Measurements from ENCODE around the gene CEP170B. TPM values are rescaled to one million over a fixed set of nuclear protein-coding genes. Genes with fewer than 3 reads are reported as not detected.
"Not testable (repeated sequence)": the region's sequence is repeated elsewhere in the genome, so short reads cannot be mapped to it uniquely, and the experiment has no call there.

CEP170B gene
- total RNA-seq, 1 donor from 2014 or later: 28.1 TPM

- no peak for ATAC-seq
Measured at GRCh38 chr14:104891664-104892530, 26.8 kb downstream of the CEP170B start.

GRCh38 chr14:104892531-104893434, 27.7 kb downstream of the CEP170B start:
- no peak for ATAC-seq

GRCh38 chr14:104893435-104894207, 28.6 kb downstream of the CEP170B start:
- ATAC-seq: no peak

DNA sequence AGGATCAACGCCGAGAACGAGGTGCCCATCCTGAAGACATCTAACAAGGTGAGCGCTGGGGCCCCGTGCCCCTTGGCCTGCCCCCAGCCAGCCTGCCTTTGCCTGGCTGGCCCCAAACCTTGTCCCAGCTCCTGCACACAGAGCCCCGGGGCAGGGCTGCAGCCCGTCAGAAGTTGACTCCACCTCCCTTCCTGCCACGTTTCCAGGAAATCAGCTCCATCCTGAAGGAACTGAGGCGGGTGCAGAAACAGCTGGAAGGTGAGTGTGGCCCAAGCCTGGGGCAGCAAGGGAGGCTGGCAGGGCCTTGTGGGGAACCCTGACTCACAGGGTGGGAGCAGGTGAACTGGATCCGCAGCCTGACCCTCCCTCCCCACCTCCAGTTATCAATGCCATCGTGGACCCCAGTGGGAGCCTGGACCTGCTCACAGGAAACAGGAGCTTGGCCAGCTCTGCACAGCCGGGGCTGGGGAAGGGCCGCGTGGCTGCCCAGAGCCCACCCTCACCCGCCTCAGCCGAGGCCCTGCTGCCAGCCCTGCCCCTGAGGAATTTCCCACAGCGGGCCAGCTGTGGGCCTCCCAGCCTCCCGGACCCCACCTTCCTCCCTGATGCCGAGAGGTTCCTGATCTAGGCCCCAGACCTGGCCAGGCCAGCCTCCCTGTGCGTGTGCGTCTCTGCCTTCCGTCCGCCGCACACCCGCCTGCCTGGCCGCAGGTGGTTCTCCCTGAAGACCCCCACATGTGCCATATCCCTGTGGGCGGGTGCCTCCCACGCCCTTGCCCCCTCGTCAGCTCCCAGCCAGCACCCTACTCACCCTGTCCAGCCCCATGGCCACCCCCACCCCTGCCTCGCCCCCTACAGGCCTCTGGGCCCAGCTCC, 29.5 kb downstream of the CEP170B start:
- ATAC-seq: no peak

DNA sequence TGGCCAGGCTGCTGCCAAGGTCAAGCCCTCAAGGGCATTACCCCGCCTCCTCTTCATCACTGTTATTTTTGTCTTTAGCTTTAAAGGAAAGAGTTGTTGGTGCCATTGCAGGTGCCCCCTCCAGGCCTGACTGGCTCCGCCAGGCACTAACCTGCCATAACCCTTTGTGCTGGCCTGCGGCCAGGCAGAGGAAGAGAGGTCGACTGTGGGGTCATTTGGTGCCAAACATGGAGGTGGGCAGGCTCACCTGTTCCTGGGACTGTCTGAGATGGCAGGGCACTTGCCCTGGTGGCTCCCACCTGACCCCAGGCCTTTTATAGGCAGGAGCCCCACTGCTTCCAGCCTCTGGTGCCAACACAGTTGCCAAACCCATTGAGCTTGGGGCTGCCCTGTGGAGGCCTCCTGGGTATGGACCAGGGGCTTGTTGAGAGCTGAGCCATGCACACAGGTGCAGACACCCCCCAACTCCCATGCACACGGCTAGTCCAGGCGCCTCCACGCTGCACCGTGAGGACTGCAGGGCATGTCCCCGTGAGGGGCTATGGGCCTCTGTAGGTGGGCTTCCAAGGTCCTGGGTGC, 30.2 kb downstream of the CEP170B start:
- ATAC-seq: no peak

DNA sequence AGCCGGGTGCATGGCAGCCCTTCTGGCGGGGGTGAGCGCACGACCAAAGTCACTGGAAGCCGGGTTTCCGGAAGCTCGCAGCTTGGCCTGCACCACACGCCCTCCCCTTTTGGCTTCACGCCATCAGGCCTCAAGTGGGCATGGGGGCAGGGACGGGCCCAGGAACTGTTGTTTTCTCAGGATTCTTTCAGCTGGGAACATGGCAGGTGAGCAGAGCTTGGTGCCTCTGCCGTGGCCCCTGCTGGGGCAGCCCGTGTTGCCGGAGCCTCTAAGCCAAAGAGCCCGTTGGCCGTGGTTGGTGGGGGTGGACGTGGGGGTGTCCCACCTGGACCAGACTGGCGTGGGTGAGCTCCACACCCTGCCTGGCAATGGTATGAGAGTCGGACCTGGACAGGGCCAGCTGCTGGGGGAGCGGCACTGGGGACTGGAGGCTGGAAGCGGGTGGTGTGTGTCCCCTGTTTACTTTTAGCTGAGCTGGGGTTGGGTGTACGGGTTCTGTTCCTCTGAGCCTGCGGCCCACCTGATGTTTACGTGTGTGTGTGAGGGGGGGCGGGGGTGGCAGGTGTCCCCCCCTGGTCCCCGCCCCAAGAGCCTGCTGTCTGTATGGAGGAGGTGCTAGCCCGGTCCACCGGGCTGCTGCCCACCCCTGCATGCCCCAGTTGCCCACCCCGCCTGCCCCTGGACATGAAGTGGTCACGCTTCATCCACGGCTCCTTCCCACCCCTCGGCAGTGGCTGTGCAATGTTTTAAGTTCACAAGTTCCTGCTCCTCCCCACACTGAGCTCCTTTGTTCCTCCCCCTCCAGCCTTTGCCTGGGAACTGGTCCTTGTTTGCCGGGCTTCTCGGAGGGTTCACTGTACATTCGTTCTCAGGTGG, 31.0 kb downstream of the CEP170B start:
- peak; percentile 8 for ATAC-seq

DNA sequence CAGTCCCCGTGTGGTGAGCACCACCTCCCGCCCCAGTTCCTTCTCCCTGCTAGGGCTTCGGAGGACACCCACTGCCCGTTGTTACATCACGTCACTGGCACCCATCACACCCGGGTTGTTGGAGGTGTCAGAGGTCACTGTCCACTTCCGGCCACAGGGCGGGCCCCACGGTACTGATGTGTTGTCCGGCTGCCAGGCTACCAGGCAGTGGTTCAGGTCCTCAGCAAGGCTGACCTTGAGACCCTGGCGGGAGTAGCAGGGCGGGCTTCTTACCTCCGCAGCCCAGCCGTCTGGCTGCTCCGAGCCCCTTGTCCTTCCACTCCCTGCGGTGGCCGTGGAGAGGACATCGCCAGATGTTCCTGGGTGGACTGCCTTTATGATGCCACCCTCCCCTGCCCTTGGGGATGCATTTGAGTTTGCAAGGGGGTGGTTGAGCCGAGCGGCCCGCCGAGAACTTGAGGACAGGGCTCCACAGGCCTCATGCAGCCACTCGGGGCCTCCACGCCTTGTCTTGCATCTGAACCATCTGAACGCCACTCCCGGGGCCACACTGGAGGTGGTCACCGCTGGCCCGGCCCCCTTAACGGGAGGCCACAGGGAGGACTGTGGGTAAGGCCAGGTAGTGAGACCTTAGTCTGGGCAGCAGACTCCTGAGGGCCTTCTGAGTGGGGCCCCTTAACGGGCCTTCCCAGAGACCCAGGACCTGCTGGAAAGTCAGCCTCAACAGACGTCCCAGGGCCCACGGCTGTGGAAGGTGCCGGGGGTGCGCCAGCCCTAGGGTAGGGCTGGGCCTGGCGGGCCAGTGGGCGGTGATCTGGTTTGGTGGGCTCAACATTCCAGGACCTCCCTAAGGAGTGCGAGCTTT, 32.5 kb downstream of the CEP170B start:
- ATAC-seq: no peak

DNA sequence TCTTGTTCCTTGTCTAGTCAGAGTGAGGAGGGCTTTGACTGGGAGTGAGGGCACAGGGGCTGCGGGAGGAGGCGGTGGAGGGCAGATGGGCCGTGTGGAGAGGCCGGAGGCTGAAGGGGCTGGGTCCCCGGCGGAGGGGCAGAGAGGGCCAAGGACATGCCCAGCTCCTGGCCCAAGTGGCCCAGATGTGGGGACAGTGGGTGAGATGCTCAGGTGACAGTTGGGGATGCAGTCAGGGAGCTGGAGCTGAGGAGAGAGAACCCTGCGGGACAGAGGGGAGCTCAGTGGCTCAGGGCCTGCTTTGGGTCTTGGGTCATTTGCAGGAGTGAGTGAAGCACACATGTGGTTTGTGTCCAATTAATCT, 33.1 kb downstream of the CEP170B start:
- no peak for ATAC-seq

DNA sequence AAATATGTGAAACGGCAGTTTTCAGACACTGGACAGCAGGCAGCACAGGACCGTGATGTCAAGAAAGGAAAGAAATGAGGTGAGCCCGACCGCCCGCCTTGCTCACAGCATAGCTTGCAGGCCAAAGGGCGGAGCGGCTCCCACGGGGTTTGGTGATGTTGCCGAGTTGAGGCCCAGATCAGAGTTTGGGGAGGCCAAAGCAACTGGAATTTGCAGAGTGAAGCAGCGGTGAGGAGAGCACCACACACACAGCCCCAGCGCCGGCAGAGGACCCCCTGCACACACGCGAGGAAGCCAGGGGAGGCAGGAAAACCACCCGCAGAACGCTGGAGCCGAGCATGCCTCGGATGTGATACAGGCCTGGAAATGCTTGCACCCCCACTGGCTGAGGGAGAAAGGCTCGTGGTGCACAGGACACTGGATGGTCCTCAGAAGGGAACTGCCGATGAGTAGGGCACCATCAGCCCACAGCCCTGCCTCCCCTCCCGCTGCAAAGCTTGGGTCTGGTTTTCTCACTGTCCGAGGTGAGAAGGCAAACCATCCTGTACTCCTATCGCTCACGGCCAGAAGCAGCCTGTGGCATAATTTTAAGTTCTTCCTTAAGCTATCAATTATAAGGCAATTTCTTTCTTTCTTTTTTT, 33.9 kb downstream of the CEP170B start:
- no peak for ATAC-seq

DNA sequence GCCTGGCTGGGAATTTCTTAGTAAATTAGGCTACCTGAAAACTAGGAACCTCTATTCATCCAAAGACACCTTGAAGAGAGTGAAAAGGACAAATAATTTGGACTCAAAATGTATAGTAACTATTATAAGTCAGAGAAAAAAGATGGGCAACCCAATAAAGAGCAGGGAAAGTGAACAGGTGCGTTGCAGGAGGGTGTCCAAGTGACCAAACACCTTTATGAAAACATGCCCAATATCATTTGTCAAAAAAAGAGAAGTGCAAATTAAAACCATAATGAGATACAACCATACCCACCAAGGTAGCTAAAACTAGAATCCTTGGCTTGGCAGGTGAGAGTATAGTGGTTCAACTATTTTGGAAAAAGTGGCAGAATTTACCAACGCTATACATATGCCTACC, 34.7 kb downstream of the CEP170B start:
- ATAC-seq: no peak

DNA sequence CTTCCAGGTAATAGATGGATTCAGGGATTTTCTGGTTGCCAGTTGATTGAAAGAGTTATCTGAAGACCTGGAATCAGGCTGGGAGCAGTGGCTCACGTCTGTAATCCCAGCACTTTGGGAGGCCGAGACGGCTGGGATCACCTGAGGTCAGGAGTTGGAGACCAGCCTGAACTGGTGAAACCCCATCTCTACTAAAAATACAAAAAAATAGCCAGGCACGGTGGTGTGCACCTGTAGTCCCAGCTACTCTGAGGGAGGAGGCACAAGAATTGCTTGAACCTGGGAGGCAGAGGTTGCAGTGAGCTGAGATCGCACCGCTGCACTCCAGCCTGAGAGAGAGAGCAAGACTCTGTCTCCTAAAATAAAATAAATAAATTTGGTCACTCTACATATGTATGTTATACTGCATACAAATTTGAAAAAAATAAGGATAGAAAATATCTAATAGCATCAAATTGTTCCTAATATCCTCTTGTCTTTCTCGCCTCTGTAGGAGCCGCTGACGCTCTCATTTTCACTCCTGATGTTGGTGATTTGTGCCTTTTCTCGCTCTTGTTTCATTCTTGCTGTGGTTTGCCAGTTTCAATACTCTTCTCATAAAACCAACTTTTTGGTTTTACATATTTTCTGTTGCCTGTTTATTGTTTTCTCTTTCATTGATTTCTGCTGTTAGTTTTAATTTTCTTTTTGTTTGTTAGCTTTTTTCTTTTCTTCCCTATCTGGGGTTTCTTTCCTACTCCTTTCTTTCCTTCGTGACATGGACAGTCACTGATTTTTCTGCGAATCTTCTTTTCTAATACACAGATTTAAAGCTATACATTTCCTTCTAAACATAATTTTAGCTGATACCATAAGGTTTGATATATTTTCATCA, 35.8 kb downstream of the CEP170B start:
- no peak for ATAC-seq

DNA sequence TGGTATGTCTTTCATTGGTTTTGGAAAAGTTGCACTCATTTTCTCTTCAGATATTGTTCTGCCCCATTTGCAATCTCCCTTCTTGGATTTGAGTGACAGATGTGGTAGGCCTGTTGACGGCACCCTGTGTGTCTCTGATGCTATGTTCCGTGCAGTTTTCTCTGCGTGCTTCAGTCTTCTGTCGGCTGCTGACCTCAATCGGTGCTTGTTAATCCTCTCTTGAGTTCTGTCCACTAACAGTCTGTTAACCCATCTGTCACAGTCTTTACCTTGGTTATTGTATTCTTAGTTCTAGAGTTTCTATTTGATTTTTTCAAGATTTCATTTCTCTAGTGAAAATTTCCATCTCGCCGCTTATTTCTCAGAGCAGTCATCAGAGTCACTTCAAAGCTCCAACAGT, 38.9 kb downstream of the CEP170B start:
- no peak for ATAC-seq

- not testable (repeated sequence) for ATAC-seq
Measured at GRCh38 chr14:104904650-104905578, 39.8 kb downstream of the CEP170B start.

- not testable (repeated sequence) for ATAC-seq
Measured at GRCh38 chr14:104905579-104905933, 40.5 kb downstream of the CEP170B start.

DNA sequence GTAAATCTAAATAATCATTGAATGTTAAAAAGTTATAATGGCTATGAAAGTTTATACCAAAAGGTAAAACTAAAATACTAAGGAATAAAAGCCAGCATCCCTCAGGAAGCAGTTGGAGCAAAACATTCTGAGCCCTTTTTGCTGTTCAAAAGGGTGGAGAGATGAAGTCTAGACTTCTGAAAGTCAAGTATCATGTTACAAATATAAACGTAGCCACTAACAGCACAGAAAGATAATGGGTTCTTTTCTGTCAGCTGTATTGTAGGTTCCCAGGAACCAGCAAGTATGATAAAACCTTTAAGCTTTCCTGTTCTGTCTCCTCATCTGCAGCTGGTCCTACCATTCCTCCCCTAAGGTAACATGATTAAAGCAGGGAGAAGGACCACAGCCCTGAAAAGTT, 43.2 kb downstream of the CEP170B start:
- no peak for ATAC-seq

- no peak for ATAC-seq
Measured at GRCh38 chr14:104912053-104912452, 47.0 kb downstream of the CEP170B start.

GRCh38 chr14:104913435-104913834, 48.4 kb downstream of the CEP170B start:
- ATAC-seq: no peak

All from esophagus mucosa (tissue), 1 donor.